Parathyroid adenoma (tissue), 2 donors: ENCODE results near the gene TDRD10.

Source experiments
- H2AFZ ChIP-seq: fragments of 300-600 bp; sonication (generic); one replicate; pipeline ENCODE4 v1.7.0; 2017; ENCODE audit warnings: antibody characterized with exemption, mild to moderate bottlenecking
- H3K27ac ChIP-seq: fragments of 300-600 bp; sonication (generic); one replicate; pipeline ENCODE4 v1.7.0; 2017
- H3K27me3 ChIP-seq: fragments of 300-600 bp; sonication (generic); one replicate; pipeline ENCODE4 v1.7.0; 2017; ENCODE audit warnings: low read length; ENCODE audit not compliant: control insufficient read depth, insufficient read depth
- H3K36me3 ChIP-seq: fragments of 300-600 bp; sonication (generic); one replicate; pipeline ENCODE4 v1.7.0; 2017; ENCODE audit warnings: low read length; ENCODE audit not compliant: control insufficient read depth, insufficient read depth
- H3K4me1 ChIP-seq: fragments of 300-600 bp; sonication (generic); one replicate; pipeline ENCODE4 v1.7.0; 2017; ENCODE audit warnings: control low read depth
- H3K4me2 ChIP-seq: fragments of 300-600 bp; sonication (generic); one replicate; pipeline ENCODE4 v1.7.0; 2017; ENCODE audit warnings: low read length
- H3K4me3 ChIP-seq: fragments of 300-600 bp; sonication (generic); one replicate; pipeline ENCODE4 v1.7.0; 2017; ENCODE audit warnings: low read depth, low read length
- H3K79me2 ChIP-seq: fragments of 300-600 bp; sonication (generic); one replicate; pipeline ENCODE4 v1.7.0; 2017; ENCODE audit warnings: control low read depth
- H3K9ac ChIP-seq: fragments of 300-600 bp; sonication (generic); one replicate; pipeline ENCODE4 v1.7.0; 2017; ENCODE audit warnings: mild to moderate bottlenecking
- H3K9me3 ChIP-seq: fragments of 300-600 bp; sonication (generic); one replicate; pipeline ENCODE4 v1.7.0; 2017; ENCODE audit warnings: low read length; ENCODE audit not compliant: control insufficient read depth
- TF ChIP-seq, protein P1 (sequence below): fragments of 300-600 bp; sonication (generic); IDR thresholded peaks from one replicate; pipeline ENCODE4 v1.7.0; 2017; ENCODE audit warnings: antibody characterized with exemption, mild to moderate bottlenecking
- donor health status: primary hyperparathyroidism.

Gene TDRD10

GRCh38 chr1:154572468-154573167, 70.6 kb downstream of the TDRD10 start:
- no peaks in the 10 kb centered on the region for H3K9me3 ChIP-seq
- peaks cover 9% of the 10 kb centered on the region for H3K4me1 ChIP-seq
- no peak overlapping the region for H3K9ac ChIP-seq
- no peaks in the 10 kb centered on the region for H3K27me3 ChIP-seq
- H3K4me2 ChIP-seq, result no peak overlapping the region
- H3K79me2 ChIP-seq, result no peaks in the 10 kb centered on the region
- no peak overlapping the region for H3K27ac ChIP-seq
- H2AFZ ChIP-seq, result no peak overlapping the region
- H3K4me3 ChIP-seq, result no peak overlapping the region
- TF ChIP-seq, protein P1, sequence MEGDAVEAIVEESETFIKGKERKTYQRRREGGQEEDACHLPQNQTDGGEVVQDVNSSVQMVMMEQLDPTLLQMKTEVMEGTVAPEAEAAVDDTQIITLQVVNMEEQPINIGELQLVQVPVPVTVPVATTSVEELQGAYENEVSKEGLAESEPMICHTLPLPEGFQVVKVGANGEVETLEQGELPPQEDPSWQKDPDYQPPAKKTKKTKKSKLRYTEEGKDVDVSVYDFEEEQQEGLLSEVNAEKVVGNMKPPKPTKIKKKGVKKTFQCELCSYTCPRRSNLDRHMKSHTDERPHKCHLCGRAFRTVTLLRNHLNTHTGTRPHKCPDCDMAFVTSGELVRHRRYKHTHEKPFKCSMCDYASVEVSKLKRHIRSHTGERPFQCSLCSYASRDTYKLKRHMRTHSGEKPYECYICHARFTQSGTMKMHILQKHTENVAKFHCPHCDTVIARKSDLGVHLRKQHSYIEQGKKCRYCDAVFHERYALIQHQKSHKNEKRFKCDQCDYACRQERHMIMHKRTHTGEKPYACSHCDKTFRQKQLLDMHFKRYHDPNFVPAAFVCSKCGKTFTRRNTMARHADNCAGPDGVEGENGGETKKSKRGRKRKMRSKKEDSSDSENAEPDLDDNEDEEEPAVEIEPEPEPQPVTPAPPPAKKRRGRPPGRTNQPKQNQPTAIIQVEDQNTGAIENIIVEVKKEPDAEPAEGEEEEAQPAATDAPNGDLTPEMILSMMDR, result no peak
- no peaks in the 10 kb centered on the region for H3K36me3 ChIP-seq

GRCh38 chr1:154573168-154573510, 71.1 kb downstream of the TDRD10 start:
- H3K4me1 ChIP-seq, result peaks cover 9% of the 10 kb centered on the region
- H3K9ac ChIP-seq, result no peak overlapping the region
- TF ChIP-seq, protein P1, result no peak
- no peak overlapping the region for H2AFZ ChIP-seq
- no peaks in the 10 kb centered on the region for H3K79me2 ChIP-seq
- no peak overlapping the region for H3K27ac ChIP-seq
- no peaks in the 10 kb centered on the region for H3K36me3 ChIP-seq
- no peak overlapping the region for H3K4me2 ChIP-seq
- no peaks in the 10 kb centered on the region for H3K27me3 ChIP-seq
- no peaks in the 10 kb centered on the region for H3K9me3 ChIP-seq
- H3K4me3 ChIP-seq, result no peak overlapping the region

- H3K4me3 ChIP-seq, result no peak overlapping the region
- H3K4me2 ChIP-seq, result no peak overlapping the region
- TF ChIP-seq, protein P1, result no peak
- H3K27me3 ChIP-seq, result no peaks in the 10 kb centered on the region
- H3K79me2 ChIP-seq, result no peaks in the 10 kb centered on the region
- H3K9me3 ChIP-seq, result no peaks in the 10 kb centered on the region
- H3K36me3 ChIP-seq, result no peaks in the 10 kb centered on the region
- H3K9ac ChIP-seq, result no peak overlapping the region
- no peak overlapping the region for H2AFZ ChIP-seq
- peaks cover 9% of the 10 kb centered on the region for H3K4me1 ChIP-seq
- no peak overlapping the region for H3K27ac ChIP-seq
Measured at GRCh38 chr1:154574716-154575115, 72.7 kb downstream of the TDRD10 start.

GRCh38 chr1:154575147-154575927, 73.3 kb downstream of the TDRD10 start:
- H3K27me3 ChIP-seq, result no peaks in the 10 kb centered on the region
- H3K36me3 ChIP-seq, result no peaks in the 10 kb centered on the region
- no peak overlapping the region for H2AFZ ChIP-seq
- H3K79me2 ChIP-seq, result no peaks in the 10 kb centered on the region
- no peak overlapping the region for H3K9ac ChIP-seq
- no peak overlapping the region for H3K4me2 ChIP-seq
- peaks cover 9% of the 10 kb centered on the region for H3K4me1 ChIP-seq
- no peaks in the 10 kb centered on the region for H3K9me3 ChIP-seq
- H3K4me3 ChIP-seq, result no peak overlapping the region
- TF ChIP-seq, protein P1, result no peak
- H3K27ac ChIP-seq, result no peak overlapping the region
